Measurements from ENCODE around the gene RNU6-1. TPM values are rescaled to one million over a fixed set of nuclear protein-coding genes. Genes with fewer than 3 reads are reported as not detected.

Gene RNU6-1
- total RNA-seq, 1 donor, result not detected

- H3K4me3 ChIP-seq (ENCODE audit: insufficient read depth, low read length), result peak overlapping the region; percentile 64
- TF ChIP-seq CTCF (IDR thresholded peaks at IDR 0.05; ENCODE audit: extremely low read depth, low read depth, low read length), result peak; percentile 79
- H3K79me2 ChIP-seq (ENCODE audit: insufficient read depth, low read length), result no peaks in the 10 kb centered on the region
- no peak overlapping the region for H3K27ac ChIP-seq (ENCODE audit: low read depth, low read length)
- peak overlapping the region; percentile 74 for H3K4me2 ChIP-seq (ENCODE audit: insufficient read depth, low read length)
- peak overlapping the region; percentile 98 for H2AFZ ChIP-seq (ENCODE audit: low read length)
- H3K27me3 ChIP-seq (ENCODE audit: insufficient read depth, low read length), result peaks cover 17% of the 10 kb centered on the region
- H4K20me1 ChIP-seq (ENCODE audit: insufficient read depth, low read length), result no peaks in the 10 kb centered on the region
- no peaks in the 10 kb centered on the region for H3K36me3 ChIP-seq (ENCODE audit: insufficient read depth, low read length)
- H3K9me3 ChIP-seq (ENCODE audit: low read depth, low read length), result no peaks in the 10 kb centered on the region
- H3K4me1 ChIP-seq (ENCODE audit: insufficient read depth, low read length), result peaks cover 9% of the 10 kb centered on the region
- DNase-seq (ENCODE audit: insufficient read length, low spot score, missing footprints), result peak; percentile 95
These were observed 23.7 kb upstream of the RNU6-1 start for GRCh38 chr15:67863442-67863987.

- H3K4me3 ChIP-seq (ENCODE audit: insufficient read depth, low read length), result peak overlapping the region; percentile 64
- H3K36me3 ChIP-seq (ENCODE audit: insufficient read depth, low read length), result no peaks in the 10 kb centered on the region
- H2AFZ ChIP-seq (ENCODE audit: low read length), result peak overlapping the region; percentile 98
- DNase-seq (ENCODE audit: insufficient read length, low spot score, missing footprints), result no peak
- peaks cover 9% of the 10 kb centered on the region for H3K4me1 ChIP-seq (ENCODE audit: insufficient read depth, low read length)
- no peak overlapping the region for H3K27ac ChIP-seq (ENCODE audit: low read depth, low read length)
- H3K27me3 ChIP-seq (ENCODE audit: insufficient read depth, low read length), result peaks cover 15% of the 10 kb centered on the region
- TF ChIP-seq CTCF (IDR thresholded peaks at IDR 0.05; ENCODE audit: extremely low read depth, low read depth, low read length), result no peak
- peak overlapping the region; percentile 74 for H3K4me2 ChIP-seq (ENCODE audit: insufficient read depth, low read length)
- H4K20me1 ChIP-seq (ENCODE audit: insufficient read depth, low read length), result no peaks in the 10 kb centered on the region
- no peaks in the 10 kb centered on the region for H3K9me3 ChIP-seq (ENCODE audit: low read depth, low read length)
- no peaks in the 10 kb centered on the region for H3K79me2 ChIP-seq (ENCODE audit: insufficient read depth, low read length)
These were observed 23.1 kb upstream of the RNU6-1 start for GRCh38 chr15:67862750-67863441.

- Histone ChIP-seq H3K9me3 (ENCODE audit: low read depth, low read length) (no peaks in the 10 kb centered on the region), H3K4me3 (ENCODE audit: insufficient read depth, low read length) (no peak overlapping the region), H3K4me2 (ENCODE audit: insufficient read depth, low read length) (no peak overlapping the region), H3K27ac (ENCODE audit: low read depth, low read length) (no peak overlapping the region), H3K27me3 (ENCODE audit: insufficient read depth, low read length) (peaks cover 6% of the 10 kb centered on the region), H2AFZ (ENCODE audit: low read length) (no peak overlapping the region), H3K36me3 (ENCODE audit: insufficient read depth, low read length) (no peaks in the 10 kb centered on the region), H4K20me1 (ENCODE audit: insufficient read depth, low read length) (no peaks in the 10 kb centered on the region), H3K79me2 (ENCODE audit: insufficient read depth, low read length) (no peaks in the 10 kb centered on the region), H3K4me1 (ENCODE audit: insufficient read depth, low read length) (peaks cover 9% of the 10 kb centered on the region)
- no peak for TF ChIP-seq CTCF (IDR thresholded peaks at IDR 0.05; ENCODE audit: extremely low read depth, low read depth, low read length)
- DNase-seq (ENCODE audit: insufficient read length, low spot score, missing footprints), result no peak
These were observed 22.1 kb upstream of the RNU6-1 start for GRCh38 chr15:67861983-67862382.

GRCh38 chr15:67859331-67859946 lies 19.6 kb upstream of the RNU6-1 start:
- Histone ChIP-seq H3K9me3 (ENCODE audit: low read depth, low read length) (no peaks in the 10 kb centered on the region), H3K36me3 (ENCODE audit: insufficient read depth, low read length) (no peaks in the 10 kb centered on the region), H2AFZ (ENCODE audit: low read length) (no peak overlapping the region), H3K4me1 (ENCODE audit: insufficient read depth, low read length) (peaks cover 9% of the 10 kb centered on the region), H3K79me2 (ENCODE audit: insufficient read depth, low read length) (no peaks in the 10 kb centered on the region), H3K4me2 (ENCODE audit: insufficient read depth, low read length) (no peak overlapping the region), H3K4me3 (ENCODE audit: insufficient read depth, low read length) (no peak overlapping the region), H3K27ac (ENCODE audit: low read depth, low read length) (no peak overlapping the region), H3K27me3 (ENCODE audit: insufficient read depth, low read length) (no peaks in the 10 kb centered on the region), H4K20me1 (ENCODE audit: insufficient read depth, low read length) (no peaks in the 10 kb centered on the region)
- no peak for TF ChIP-seq CTCF (IDR thresholded peaks at IDR 0.05; ENCODE audit: extremely low read depth, low read depth, low read length)
- DNase-seq (ENCODE audit: insufficient read length, low spot score, missing footprints), result no peak

All from osteoblast (primary cell).